Stomach (tissue), 4 donors: ENCODE data around the gene DUSP18.

ENCODE experiments used
- CTCF ChIP-seq, 7 experiments: fragments of 450-650 bp in 4 of 7; fragments of 200-600 bp in 3 of 7; sonication (generic) in 3 of 7; IDR thresholded peaks; one replicate each; pipeline ENCODE4 v1.5.1; 2016 to 2019; ENCODE audit warnings: antibody characterized with exemption in 7 of 7, control low read depth in 2 of 7, mild to moderate bottlenecking in 1 of 7
- EP300 ChIP-seq: sonication (generic); formaldehyde crosslinking; IDR thresholded peaks from one replicate; pipeline ENCODE4 v1.6.1; 2017; ENCODE audit warnings: antibody characterized with exemption

GRCh38 chr22:30637701-30638114 lies 30.0 kb downstream of the DUSP18 start:
- TF ChIP-seq CTCF (IDR thresholded peaks at IDR 0.05): no peak
- TF ChIP-seq EP300: no peak
